Erythroblast (primary cell): ENCODE results near the gene ADAMTS19.

Experiments used
- GATA1 ChIP-seq: IDR thresholded peaks from 2 replicates; pipeline ENCODE4 v1.6.1; 2011; ENCODE audit warnings: low read depth, mild to moderate bottlenecking, control low read depth, low read length, moderate library complexity
- POLR2A ChIP-seq: IDR thresholded peaks from 2 replicates; pipeline ENCODE4 v1.6.1; 2011; ENCODE audit warnings: mild to moderate bottlenecking, low read length

DNA sequence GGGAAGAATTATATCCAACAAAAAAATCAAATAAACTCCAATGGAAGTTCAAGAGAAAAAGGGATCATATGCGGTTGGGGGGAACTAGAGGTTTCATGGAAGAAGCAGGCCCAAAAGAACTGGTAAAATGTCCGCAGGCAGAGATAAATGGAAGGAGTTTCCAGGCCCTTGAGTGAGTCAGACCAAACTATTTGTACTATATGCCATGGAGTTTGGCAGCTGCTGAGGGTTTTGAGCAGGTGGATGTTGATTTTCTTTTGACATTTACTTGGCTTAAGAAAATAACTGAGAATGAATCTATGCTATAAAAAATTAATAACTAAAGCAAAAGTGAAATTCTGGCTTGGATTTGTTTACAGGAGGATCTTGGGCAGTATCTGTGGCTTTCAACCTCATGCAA is 321.5 kb downstream of the ADAMTS19 start:
- TF ChIP-seq POLR2A (no peak), GATA1 (no peak)
